Gastrocnemius medialis (tissue), 4 donors: Measurements from ENCODE around the gene RTTN. TPM values are rescaled to one million over a fixed set of nuclear protein-coding genes. Genes with fewer than 3 reads are reported as not detected.

ENCODE experiments used
- ATAC-seq, 2 donors: fragments of 150-250 bp; one replicate each; pipeline ENCODE4 v1.9.1; 2016
- DNase-seq, 2 donors: peaks; one replicate each; pipeline ENCODE4 v3.0.0-alpha.2; 2019
- H3K27ac ChIP-seq, 4 donors: fragments of 200-600 bp; sonication (generic); 1 replicate in 1 of 4; 2 replicates in 3 of 4; pipeline ENCODE4 v1.5.1; 2016 to 2018; ENCODE audit warnings: mild to moderate bottlenecking in 2 of 4, moderate library complexity in 1 of 4
- H3K27me3 ChIP-seq, 3 donors: fragments of 200-600 bp; sonication (generic) in 2 of 3; 1 replicate in 1 of 3; 2 replicates in 2 of 3; pipeline versions ENCODE4 v1.5.1 to v1.6.0; 2016 to 2019; ENCODE audit warnings: mild to moderate bottlenecking in 1 of 3, moderate library complexity in 1 of 3
- H3K36me3 ChIP-seq, 2 donors: fragments of 200-600 bp; sonication (generic) in 1 of 2; one replicate each; pipeline ENCODE4 v1.5.1; 2017 to 2018
- H3K4me1 ChIP-seq, 2 donors: fragments of 200-600 bp; sonication (generic) in 1 of 2; one replicate each; pipeline ENCODE4 v1.5.1; 2016 to 2017; ENCODE audit warnings: mild to moderate bottlenecking in 2 of 2
- H3K4me3 ChIP-seq, 4 donors: fragments of 200-600 bp; sonication (generic) in 3 of 4; 1 replicate in 1 of 4; 2 replicates in 3 of 4; pipeline ENCODE4 v1.5.1; 2016 to 2019; ENCODE audit warnings: mild to moderate bottlenecking in 2 of 4
- H3K9me3 ChIP-seq, 3 donors: fragments of 200-600 bp; sonication (generic) in 2 of 3; 1 replicate in 1 of 3; 2 replicates in 2 of 3; pipeline ENCODE4 v1.5.1; 2016 to 2019
- CTCF ChIP-seq, 5 experiments: fragments of 450-650 bp in 3 of 5; fragments of 200-600 bp in 2 of 5; sonication (generic) in 2 of 5; IDR thresholded peaks in 4 of 5; conservative IDR thresholded peaks in 1 of 5; 1 replicate in 4 of 5; 2 replicates in 1 of 5; pipeline ENCODE4 v1.5.1; 2016 to 2019; ENCODE audit warnings: antibody characterized with exemption in 5 of 5, mild to moderate bottlenecking in 3 of 5, moderate library complexity in 3 of 5
- POLR2A ChIP-seq, 2 donors: fragments of 450-650 bp; IDR thresholded peaks; one replicate each; pipeline ENCODE4 v1.6.1; 2017; ENCODE audit warnings: antibody characterized with exemption in 2 of 2, mild to moderate bottlenecking in 2 of 2, moderate library complexity in 2 of 2
- in situ Hi-C, 4 donors: fragments of 200-750 bp; cut with MboI; loops; one replicate each; pipeline versions ENCODE4 v1.15.0 to v1.8.0; 2017; ENCODE audit warnings: low sequenced_read_pairs in 4 of 4
- intact Hi-C: fragments of 100-400 bp; cut with DNase I; formaldehyde crosslinking; loops from one replicate; pipeline ENCODE4 v1.15.1; 2023; ENCODE audit warnings: low total_unique reads
- total RNA-seq, 4 donors: library from RNA; depleted of rRNA; stranded (reverse); fragments of >200 nt; gene quantifications; one replicate each; pipeline versions ENCODE4 v1.1.0 to v1.2.3, GENCODE V29; 2016

RTTN gene
- total RNA-seq, 4 donors from 2014 or later: 3.2 to 9.7 (median 4.9) TPM

GRCh38 chr18:70149156-70149555, 56.3 kb downstream of the RTTN start:
- no peaks in the 10 kb centered on the region for H3K4me1 ChIP-seq
- no peaks in the 10 kb centered on the region for H3K27me3 ChIP-seq
- no peak overlapping the region for H3K4me3 ChIP-seq
- ATAC-seq (no peak), DNase-seq (no peak)
- intact Hi-C loops: no loop called here
- TF ChIP-seq CTCF (IDR thresholded peaks at IDR 0.05 in 4 of 5, conservative IDR thresholded peaks at IDR 0.05 in 1 of 5): no peak
- TF ChIP-seq POLR2A (IDR thresholded peaks at IDR 0.05): no peak
- peaks cover 0 to 46% of the 10 kb centered on the region in 2 donors for H3K36me3 ChIP-seq
- H3K27ac ChIP-seq: no peak overlapping the region
- no peaks in the 10 kb centered on the region for H3K9me3 ChIP-seq
- in situ Hi-C loops: no loop called here

DNA sequence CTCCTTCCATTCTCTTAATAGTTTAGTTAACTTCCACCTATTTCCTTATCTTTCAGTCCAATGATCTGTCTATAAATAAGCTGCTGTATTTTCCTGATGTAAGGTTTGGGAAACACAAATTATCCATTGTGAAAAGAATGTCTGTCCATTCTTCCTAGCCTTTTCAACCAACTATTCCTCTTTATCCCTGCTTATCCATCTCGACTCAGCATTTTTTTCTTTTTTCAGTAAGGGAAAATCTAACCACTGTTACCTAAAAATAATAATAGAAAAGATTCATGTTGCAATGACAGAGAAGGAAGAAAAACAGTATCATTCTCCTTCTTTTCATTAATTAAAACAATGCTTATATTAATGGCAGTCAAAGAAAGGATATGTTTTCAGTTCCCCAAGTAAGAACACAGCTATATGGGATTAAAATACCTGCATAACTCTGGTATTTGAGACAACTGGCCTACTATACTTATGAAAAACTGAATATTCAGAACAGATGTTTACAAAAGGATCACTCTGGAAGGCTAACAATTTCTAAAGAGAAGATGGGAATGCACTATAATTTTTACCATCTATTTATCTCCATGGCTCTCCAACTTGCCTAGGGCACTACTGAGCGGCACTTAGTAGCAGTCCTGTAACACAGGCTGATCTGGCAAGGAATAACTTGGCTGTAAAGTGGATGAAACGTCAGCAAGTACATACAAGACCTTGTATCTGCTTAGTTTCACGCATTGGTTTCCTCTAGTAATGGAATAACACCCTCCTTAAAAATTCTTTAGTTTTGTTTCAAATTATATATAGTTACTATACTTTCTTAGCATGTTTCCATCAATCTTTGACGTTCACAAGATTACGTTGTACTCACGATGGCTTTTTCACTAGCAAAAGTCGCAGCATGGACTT, 57.2 kb downstream of the RTTN start:
- no peak for ATAC-seq

DNA sequence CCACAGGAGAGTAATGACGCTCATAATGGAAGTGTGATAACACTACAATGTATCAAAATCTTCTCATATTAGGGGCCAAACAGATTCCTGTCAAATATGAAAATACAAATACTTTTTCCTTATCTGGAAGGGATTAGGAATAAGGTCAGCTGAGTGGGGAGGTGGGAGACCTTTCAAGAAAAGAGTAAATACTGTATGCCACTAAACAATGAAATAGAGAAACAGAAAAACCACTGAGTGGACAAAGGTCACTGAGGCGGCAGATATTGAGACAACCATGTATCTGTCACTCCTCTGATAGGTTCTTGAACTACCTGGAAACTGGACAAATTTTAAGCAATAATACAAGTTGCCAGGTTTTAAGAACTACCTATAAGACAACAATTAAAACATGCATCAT, 59.3 kb downstream of the RTTN start:
- no peak for ATAC-seq
- H3K36me3 ChIP-seq: peaks cover 0 to 53% of the 10 kb centered on the region in 2 donors

More for the DNA sequence above, 57.2 kb downstream of the RTTN start:
- Histone ChIP-seq H3K9me3 (no peaks in the 10 kb centered on the region), H3K36me3 (peaks cover 0 to 53% of the 10 kb centered on the region in 2 donors), H3K27me3 (no peaks in the 10 kb centered on the region), H3K27ac (no peak overlapping the region), H3K4me1 (no peaks in the 10 kb centered on the region), H3K4me3 (no peak overlapping the region)
- no peak for TF ChIP-seq CTCF (IDR thresholded peaks at IDR 0.05 in 4 of 5, conservative IDR thresholded peaks at IDR 0.05 in 1 of 5)
- no peak for TF ChIP-seq POLR2A (IDR thresholded peaks at IDR 0.05)
- in situ Hi-C loops (no loop called here), intact Hi-C loops (no loop called here)
- DNase-seq: no peak

GRCh38 chr18:70142001-70142400, 63.5 kb downstream of the RTTN start:
- in situ Hi-C loops (no loop called here), intact Hi-C loops (no loop called here)
- TF ChIP-seq CTCF (IDR thresholded peaks at IDR 0.05 in 4 of 5, conservative IDR thresholded peaks at IDR 0.05 in 1 of 5): no peak
- no peak for TF ChIP-seq POLR2A (IDR thresholded peaks at IDR 0.05)
- Histone ChIP-seq H3K27ac (no peak overlapping the region), H3K36me3 (peaks cover 0 to 27% of the 10 kb centered on the region in 2 donors), H3K9me3 (no peaks in the 10 kb centered on the region), H3K4me3 (no peak overlapping the region), H3K4me1 (no peaks in the 10 kb centered on the region), H3K27me3 (no peaks in the 10 kb centered on the region)
- DNase-seq (no peak), ATAC-seq (no peak)

More for the DNA sequence above, 59.3 kb downstream of the RTTN start:
- Histone ChIP-seq H3K4me1 (no peaks in the 10 kb centered on the region), H3K9me3 (no peaks in the 10 kb centered on the region), H3K4me3 (no peak overlapping the region), H3K27me3 (no peaks in the 10 kb centered on the region), H3K27ac (no peak overlapping the region)
- intact Hi-C loops (no loop called here), in situ Hi-C loops (no loop called here)
- TF ChIP-seq CTCF (IDR thresholded peaks at IDR 0.05 in 4 of 5, conservative IDR thresholded peaks at IDR 0.05 in 1 of 5) (no peak), POLR2A (IDR thresholded peaks at IDR 0.05) (no peak)
- no peak for DNase-seq
